Left lobe of liver (tissue), 2 donors: ENCODE measurements around the gene LRP4. TPM values are rescaled to one million over a fixed set of nuclear protein-coding genes. Genes with fewer than 3 reads are reported as not detected.
"Not testable (repeated sequence)": the region's sequence is repeated elsewhere in the genome, so short reads cannot be mapped to it uniquely, and the experiment has no call there.

Experiments used
- ATAC-seq: fragments of 200-7000 bp; cut with Tn5 transposase; one replicate; pipeline ENCODE4 v1.9.1; 2020; ENCODE audit warnings: mild to moderate bottlenecking, moderate library complexity
- DNase-seq: peaks from one replicate; pipeline ENCODE4 v3.0.0-alpha.2; 2020; ENCODE audit warnings: low spot score
- total RNA-seq: library from RNA; stranded (reverse); gene quantifications from one replicate; pipeline ENCODE4 v1.2.1, GENCODE V29; 2021
- donor health status: DM: no; HTN: no; CAD: no; lungs with moderate emphysema.
- donor health status: DM: no; HTN: yes; CAD: no.

LRP4 gene
- 0.50 TPM for total RNA-seq

GRCh38 chr11:46918083-46918787 lies at the start of gene LRP4:
Gene LRP4, minus strand, starts transcription at chr11:46918550. Its CDS starts 171 bp downstream, at chr11:46918379.
- ATAC-seq = peak; percentile 65

GRCh38 chr11:46967962-46968361 lies 49.6 kb upstream of the LRP4 start:
- DNase-seq = no peak
- no peak for ATAC-seq

More at GRCh38 chr11:46918083-46918787, at the start of gene LRP4:
- DNase-seq = no peak

GRCh38 chr11:46966773-46967172 lies 48.4 kb upstream of the LRP4 start:
- no peak for ATAC-seq
- no peak for DNase-seq

GRCh38 chr11:46963844-46964243 lies 45.5 kb upstream of the LRP4 start:
- DNase-seq (no peak), ATAC-seq (no peak)

- ATAC-seq, DNase-seq: not testable (repeated sequence)
Observed at GRCh38 chr11:46961886-46962285, 43.5 kb upstream of the LRP4 start.

GRCh38 chr11:46961041-46961440 lies 42.7 kb upstream of the LRP4 start:
- no peak for DNase-seq
- no peak for ATAC-seq

- DNase-seq = no peak
- ATAC-seq = no peak
Observed at GRCh38 chr11:46958777-46959176, 40.4 kb upstream of the LRP4 start.

GRCh38 chr11:46953093-46953492 lies 34.7 kb upstream of the LRP4 start:
- DNase-seq = no peak
- no peak for ATAC-seq

- ATAC-seq (no peak), DNase-seq (no peak)
Observed at GRCh38 chr11:46952553-46952952, 34.2 kb upstream of the LRP4 start.

- ATAC-seq (no peak), DNase-seq (no peak)
Observed at GRCh38 chr11:46951864-46952263, 33.5 kb upstream of the LRP4 start.

- ATAC-seq (no peak), DNase-seq (no peak)
Observed at GRCh38 chr11:46949297-46949696, 30.9 kb upstream of the LRP4 start.

- no peak for ATAC-seq
- no peak for DNase-seq
Observed at GRCh38 chr11:46948378-46949131, 30.2 kb upstream of the LRP4 start.

GRCh38 chr11:46947399-46948077 lies 29.2 kb upstream of the LRP4 start:
- ATAC-seq = peak; percentile 68

GRCh38 chr11:46944356-46945075 lies 26.2 kb upstream of the LRP4 start:
- DNase-seq (no peak), ATAC-seq (no peak)

More at GRCh38 chr11:46947399-46948077, 29.2 kb upstream of the LRP4 start:
- no peak for DNase-seq

- ATAC-seq = no peak
- no peak for DNase-seq
Observed at GRCh38 chr11:46942172-46942571, 23.8 kb upstream of the LRP4 start.

GRCh38 chr11:46936138-46937110 lies 18.1 kb upstream of the LRP4 start, which contains the start of gene CSTPP1:
Gene CSTPP1, plus strand, starts transcription at chr11:46936761. Its CDS starts 45 bp downstream, at chr11:46936806.
- DNase-seq (peak; percentile 91), ATAC-seq (peak; percentile 100)

GRCh38 chr11:46930089-46930488 lies 11.7 kb upstream of the LRP4 start:
- no peak for ATAC-seq
- DNase-seq = no peak

GRCh38 chr11:46928701-46929100 lies 10.4 kb upstream of the LRP4 start:
- ATAC-seq, DNase-seq: not testable (repeated sequence)

- DNase-seq, ATAC-seq: not testable (repeated sequence)
Observed at GRCh38 chr11:46927928-46928327, 9.6 kb upstream of the LRP4 start.

GRCh38 chr11:46920755-46921154 lies 2.4 kb upstream of the LRP4 start:
- no peak for ATAC-seq
- no peak for DNase-seq
